ENCODE data around the gene CTBP2. TPM values are rescaled to one million over a fixed set of nuclear protein-coding genes. Genes with fewer than 3 reads are reported as not detected.

Gene CTBP2
- total and polyA plus RNA-seq, 10 of the 15 experiments (the other 5 are each of a cell fraction or from before 2014, with no cell fraction given), result 0.02 to 0.72 (median 0.06) TPM; not detected in 2

GRCh38 chr10:125055446-125055845 lies 104.9 kb downstream of the CTBP2 start:
- Histone ChIP-seq H3K4me2 (ENCODE audit: control insufficient read depth, insufficient read depth) (no peak overlapping the region), H3K36me3 (ENCODE audit: control insufficient read depth in 2 of 2, insufficient read depth in 2 of 2, low read length in 1 of 2) (no peaks in the 10 kb centered on the region), H3K9ac (ENCODE audit: control insufficient read depth, insufficient read depth, low read length) (no peak overlapping the region), H3K27me3 (replicated peaks in 1 of 2; ENCODE audit: control insufficient read depth in 2 of 2, insufficient read depth in 2 of 2, low read length in 1 of 2) (peaks cover 2 to 16% of the 10 kb centered on the region in 2 experiments), H3K4me1 (ENCODE audit: control insufficient read depth, insufficient read depth, low read length) (peaks cover 10% of the 10 kb centered on the region; the same call in 1 of the 2 replicates), H3K9me3 (replicated peaks; ENCODE audit: control insufficient read depth, insufficient read depth, low read length) (peaks cover 3% of the 10 kb centered on the region; the same call in 2 of the 3 replicates), H3K4me3 (no peak overlapping the region), H3K79me2 (ENCODE audit: control insufficient read depth, insufficient read depth, low read length) (no peaks in the 10 kb centered on the region), H3K27ac (ENCODE audit: control insufficient read depth, insufficient read depth) (no peak overlapping the region), H2AFZ (ENCODE audit: control insufficient read depth, low read depth, low read length) (no peak overlapping the region), H4K20me1 (ENCODE audit: control insufficient read depth, insufficient read depth) (no peaks in the 10 kb centered on the region)
- 61% methylated on average over 5 of the region's 5 CpGs for WGBS (ENCODE audit: insufficient coverage, insufficient replicate concordance, low lambda C conversion rate, missing lambda C conversion rate)
- no TSS peak for BruUV-seq (replicated peaks)
- ChIA-PET POLR2A (no interaction called here), RAD21 (ENCODE audit: unreplicated experiment) (no interaction called here), CTCF (no interaction called here), SMC1A (ENCODE audit: uncharacterized antibody, unreplicated experiment) (interaction anchor here (1.2 kb wide), 1 partner anchor 10 kb away, joined by 3 read pairs; no protein-coding TSS in a partner anchor)
- DNase-seq (ENCODE audit: low read depth, low spot score) (no peak), ATAC-seq (no peak), FAIRE-seq (no peak)
- in situ Hi-C loops (cut with MboI), result no loop called here
- TF ChIP-seq WRNIP1 (IDR thresholded peaks at IDR 0.05; ENCODE audit: borderline replicate concordance, low read depth, low read length), result no peak
- TF ChIP-seq, protein P1, sequence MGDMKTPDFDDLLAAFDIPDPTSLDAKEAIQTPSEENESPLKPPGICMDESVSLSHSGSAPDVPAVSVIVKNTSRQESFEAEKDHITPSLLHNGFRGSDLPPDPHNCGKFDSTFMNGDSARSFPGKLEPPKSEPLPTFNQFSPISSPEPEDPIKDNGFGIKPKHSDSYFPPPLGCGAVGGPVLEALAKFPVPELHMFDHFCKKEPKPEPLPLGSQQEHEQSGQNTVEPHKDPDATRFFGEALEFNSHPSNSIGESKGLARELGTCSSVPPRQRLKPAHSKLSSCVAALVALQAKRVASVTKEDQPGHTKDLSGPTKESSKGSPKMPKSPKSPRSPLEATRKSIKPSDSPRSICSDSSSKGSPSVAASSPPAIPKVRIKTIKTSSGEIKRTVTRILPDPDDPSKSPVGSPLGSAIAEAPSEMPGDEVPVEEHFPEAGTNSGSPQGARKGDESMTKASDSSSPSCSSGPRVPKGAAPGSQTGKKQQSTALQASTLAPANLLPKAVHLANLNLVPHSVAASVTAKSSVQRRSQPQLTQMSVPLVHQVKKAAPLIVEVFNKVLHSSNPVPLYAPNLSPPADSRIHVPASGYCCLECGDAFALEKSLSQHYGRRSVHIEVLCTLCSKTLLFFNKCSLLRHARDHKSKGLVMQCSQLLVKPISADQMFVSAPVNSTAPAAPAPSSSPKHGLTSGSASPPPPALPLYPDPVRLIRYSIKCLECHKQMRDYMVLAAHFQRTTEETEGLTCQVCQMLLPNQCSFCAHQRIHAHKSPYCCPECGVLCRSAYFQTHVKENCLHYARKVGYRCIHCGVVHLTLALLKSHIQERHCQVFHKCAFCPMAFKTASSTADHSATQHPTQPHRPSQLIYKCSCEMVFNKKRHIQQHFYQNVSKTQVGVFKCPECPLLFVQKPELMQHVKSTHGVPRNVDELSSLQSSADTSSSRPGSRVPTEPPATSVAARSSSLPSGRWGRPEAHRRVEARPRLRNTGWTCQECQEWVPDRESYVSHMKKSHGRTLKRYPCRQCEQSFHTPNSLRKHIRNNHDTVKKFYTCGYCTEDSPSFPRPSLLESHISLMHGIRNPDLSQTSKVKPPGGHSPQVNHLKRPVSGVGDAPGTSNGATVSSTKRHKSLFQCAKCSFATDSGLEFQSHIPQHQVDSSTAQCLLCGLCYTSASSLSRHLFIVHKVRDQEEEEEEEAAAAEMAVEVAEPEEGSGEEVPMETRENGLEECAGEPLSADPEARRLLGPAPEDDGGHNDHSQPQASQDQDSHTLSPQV (IDR thresholded peaks at IDR 0.05), result no peak
- no peak for TF ChIP-seq HDAC6 (IDR thresholded peaks at IDR 0.05; ENCODE audit: unreplicated experiment)
- no peak for TF ChIP-seq RFX5 (IDR thresholded peaks at IDR 0.05; ENCODE audit: low read depth, low read length)
- no peak for TF ChIP-seq STAT3 (IDR thresholded peaks at IDR 0.05; ENCODE audit: low read depth, low read length)
- TF ChIP-seq KAT2A (conservative IDR thresholded peaks at IDR 0.05; ENCODE audit: control insufficient read depth, low read depth, low read length), result no peak
- no peak for TF ChIP-seq RAD51 (IDR thresholded peaks at IDR 0.05)
- no peak for TF ChIP-seq MEF2A (IDR thresholded peaks at IDR 0.05; ENCODE audit: insufficient read depth, low read depth, low read length)
- TF ChIP-seq, protein P2, sequence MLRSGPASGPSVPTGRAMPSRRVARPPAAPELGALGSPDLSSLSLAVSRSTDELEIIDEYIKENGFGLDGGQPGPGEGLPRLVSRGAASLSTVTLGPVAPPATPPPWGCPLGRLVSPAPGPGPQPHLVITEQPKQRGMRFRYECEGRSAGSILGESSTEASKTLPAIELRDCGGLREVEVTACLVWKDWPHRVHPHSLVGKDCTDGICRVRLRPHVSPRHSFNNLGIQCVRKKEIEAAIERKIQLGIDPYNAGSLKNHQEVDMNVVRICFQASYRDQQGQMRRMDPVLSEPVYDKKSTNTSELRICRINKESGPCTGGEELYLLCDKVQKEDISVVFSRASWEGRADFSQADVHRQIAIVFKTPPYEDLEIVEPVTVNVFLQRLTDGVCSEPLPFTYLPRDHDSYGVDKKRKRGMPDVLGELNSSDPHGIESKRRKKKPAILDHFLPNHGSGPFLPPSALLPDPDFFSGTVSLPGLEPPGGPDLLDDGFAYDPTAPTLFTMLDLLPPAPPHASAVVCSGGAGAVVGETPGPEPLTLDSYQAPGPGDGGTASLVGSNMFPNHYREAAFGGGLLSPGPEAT (IDR thresholded peaks at IDR 0.05; ENCODE audit: low read depth), result no peak
- no peak for TF ChIP-seq CHD1 (IDR thresholded peaks at IDR 0.05; ENCODE audit: low read depth, low read length)
- intact Hi-C loops (cut with micrococcal nuclease; ENCODE audit: unreplicated experiment), result no loop called here

Measured in GM12878 (cell line).